HG03135 (cell line): ENCODE measurements around the gene FBXL17.

Experiments used
- ATAC-seq: cut with Tn5 transposase; IDR thresholded peaks from one replicate; pipeline ENCODE4 v1.9.1; 2021; ENCODE audit warnings: mild to moderate bottlenecking, moderate library complexity; ENCODE audit not compliant: unreplicated experiment

FBXL17 gene

GRCh38 chr5:108375768-108376167 lies 6.1 kb downstream of the FBXL17 start:
- ATAC-seq: no peak

GRCh38 chr5:108373426-108373825 lies 8.5 kb downstream of the FBXL17 start:
- ATAC-seq: no peak

DNA sequence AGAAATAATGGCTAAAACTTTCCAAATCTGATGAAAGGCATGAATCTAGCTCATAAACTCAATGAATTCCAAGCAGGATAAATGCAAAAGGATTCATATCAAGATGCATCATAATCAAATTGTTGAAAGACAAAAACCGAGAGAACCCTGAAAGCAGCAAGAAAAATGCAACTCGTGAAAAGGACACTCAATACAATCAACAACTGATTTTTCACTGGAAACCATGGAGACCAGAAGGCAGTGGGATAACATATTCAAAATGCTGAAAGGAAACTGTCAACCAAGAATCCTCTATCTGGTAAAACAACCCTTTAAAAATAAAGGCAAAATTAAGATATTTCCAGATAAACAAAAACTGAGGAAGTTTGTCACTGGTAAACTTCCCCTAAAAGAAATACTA lies 9.5 kb downstream of the FBXL17 start:
- no peak for ATAC-seq

DNA sequence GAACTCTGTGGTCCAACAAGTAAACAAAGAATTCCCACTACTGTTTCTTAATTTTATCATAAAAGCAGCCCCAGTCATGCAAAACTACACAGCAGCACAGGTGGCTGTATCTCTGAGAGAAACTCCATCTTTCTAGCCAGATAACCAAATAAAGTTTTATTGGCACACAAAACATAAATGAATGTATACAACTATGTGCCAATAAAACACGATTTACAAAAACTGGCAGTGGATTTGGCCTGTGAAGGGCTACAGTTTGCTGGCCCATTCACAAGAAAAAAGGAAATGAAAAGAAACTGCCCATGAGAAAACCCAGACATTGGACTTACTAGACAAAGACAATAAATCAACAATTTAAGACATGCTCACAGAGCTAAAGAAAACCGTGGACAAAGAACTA lies 10.6 kb downstream of the FBXL17 start:
- no peak for ATAC-seq

DNA sequence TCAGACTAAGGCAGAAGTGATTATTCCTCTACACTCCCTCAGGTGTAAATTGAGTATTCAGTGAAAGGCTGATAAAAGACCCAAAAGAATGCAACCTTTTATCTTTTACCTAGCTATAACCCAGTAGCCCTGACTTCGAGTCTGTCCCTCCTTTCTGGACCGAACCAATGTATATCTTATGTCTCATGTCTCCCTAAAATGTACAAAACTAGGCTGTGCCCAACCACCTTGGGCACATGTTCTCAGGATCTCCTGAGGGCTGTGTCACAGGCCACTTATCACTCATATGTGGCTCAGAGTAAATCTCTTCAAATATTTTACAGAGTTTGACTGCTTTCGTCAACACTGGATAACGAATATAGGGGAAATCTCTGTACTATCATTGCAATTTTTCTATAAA lies 12.7 kb downstream of the FBXL17 start:
- no peak for ATAC-seq

DNA sequence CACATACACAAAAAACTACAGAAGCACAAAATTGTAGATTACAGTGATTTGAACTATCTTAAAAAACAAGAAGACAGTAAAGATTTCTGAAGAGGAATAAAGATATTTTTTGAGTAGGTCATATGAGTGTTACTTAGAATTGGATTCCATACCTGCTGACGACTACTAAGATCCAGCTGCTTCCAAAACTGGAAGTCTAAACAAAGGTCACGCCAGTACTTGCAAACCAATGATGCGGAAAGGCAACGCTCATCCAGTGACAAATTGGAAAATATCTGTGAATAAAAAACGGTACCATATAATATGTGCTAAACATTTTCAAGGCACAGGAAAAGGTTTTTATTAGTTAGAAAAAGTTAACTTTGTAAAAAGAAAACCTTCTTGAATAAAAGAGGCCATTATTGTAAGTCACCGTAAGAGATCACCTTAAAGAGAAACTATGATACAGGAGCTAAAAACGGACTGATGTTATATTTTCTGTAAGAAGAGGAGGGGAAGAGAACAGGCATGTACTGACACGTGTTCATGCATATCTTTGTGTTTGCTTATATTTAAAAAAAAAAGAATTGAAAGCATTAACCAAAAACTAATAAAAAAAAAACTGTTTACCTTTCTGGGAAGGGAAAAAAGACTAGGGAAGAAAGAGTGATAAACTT lies 14.1 kb downstream of the FBXL17 start:
- no peak for ATAC-seq

DNA sequence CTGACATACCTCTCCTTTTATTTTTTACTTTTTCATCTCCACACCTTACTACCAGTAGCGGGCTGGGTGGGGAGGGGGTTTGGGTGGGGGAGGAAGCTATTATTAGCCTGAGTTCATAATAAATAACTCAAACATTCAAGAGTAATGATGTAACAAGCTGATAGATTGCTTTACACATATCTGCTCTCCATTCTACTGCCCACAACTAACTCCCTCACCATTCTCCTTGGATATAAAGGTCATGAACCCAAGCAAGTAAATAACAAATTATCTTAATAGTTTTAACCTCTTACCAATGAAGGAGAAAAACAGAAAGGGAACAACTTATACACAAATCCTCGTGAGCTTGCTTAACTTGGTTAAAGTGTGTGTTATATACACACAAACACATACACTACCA lies 15.4 kb downstream of the FBXL17 start:
- ATAC-seq: no peak

GRCh38 chr5:108361771-108362170 lies 20.1 kb downstream of the FBXL17 start:
- ATAC-seq: no peak

GRCh38 chr5:108361239-108361638 lies 20.7 kb downstream of the FBXL17 start:
- ATAC-seq: no peak

DNA sequence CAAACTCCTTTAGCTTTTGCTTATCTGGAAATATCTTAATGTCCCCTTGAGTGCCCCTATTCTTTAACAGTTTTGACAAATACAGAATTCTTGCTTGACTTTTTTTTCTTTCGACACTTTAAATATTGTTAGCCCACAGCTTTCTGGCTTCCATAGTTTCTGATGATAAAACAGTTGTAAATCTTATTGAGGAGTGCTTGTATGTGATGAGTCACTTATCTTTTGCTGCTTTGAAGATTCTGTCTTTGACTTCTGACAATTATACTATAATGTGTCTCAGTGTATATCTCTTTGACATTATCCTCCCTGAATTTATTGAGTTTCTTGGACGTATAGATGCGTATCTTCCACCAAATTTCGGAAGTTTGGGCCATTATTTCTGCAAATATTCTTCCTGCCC lies 21.6 kb downstream of the FBXL17 start:
- ATAC-seq: no peak

DNA sequence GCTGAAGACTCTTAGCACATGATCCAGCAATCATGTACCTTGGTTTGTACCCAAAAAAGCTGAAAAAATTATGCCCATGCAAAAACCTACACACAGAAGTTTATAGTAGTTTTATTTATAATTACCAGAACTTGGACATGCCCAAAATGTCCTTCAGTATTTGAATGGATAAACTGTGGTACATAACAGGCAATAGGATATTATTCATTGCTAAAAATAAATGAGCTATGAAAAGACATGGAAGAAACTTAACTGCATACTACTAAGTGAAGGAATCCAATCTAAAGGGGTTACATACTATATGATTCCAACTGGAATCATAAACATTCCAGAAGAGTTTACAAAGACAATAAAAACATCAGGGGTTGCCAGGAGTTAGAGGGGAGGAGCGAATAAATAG lies 25.6 kb downstream of the FBXL17 start:
- ATAC-seq: no peak

- ATAC-seq: no peak
These were observed 28.8 kb downstream of the FBXL17 start for GRCh38 chr5:108353087-108353486.

DNA sequence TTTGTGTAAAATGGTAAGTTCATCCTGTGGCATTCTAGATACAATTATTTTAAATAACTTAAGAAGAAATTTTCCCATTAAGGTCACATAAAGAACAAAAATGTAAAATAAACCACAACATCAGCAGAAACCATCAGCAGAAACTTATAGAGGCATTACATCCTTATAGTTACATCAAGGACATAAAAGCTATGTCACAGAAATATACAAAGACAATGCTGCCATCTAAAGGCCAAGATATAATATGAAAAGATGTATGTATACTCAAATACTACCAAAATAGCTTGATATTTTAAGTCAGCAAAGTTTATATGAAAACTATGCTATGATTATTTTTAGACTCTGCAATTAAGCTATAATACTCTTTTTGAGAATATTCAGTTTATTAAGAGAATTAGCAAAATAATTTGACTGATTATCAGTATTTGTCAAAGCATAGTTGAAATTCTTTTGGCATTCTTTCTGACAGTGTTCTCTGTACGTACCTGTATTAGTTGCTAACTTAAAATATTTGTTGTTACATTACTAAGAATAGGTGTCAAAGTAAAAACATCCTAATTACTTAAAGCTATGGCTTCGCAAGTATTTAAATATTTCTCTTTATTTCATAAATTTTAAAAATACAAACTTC lies 36.2 kb downstream of the FBXL17 start:
- peak; percentile 74 for ATAC-seq

DNA sequence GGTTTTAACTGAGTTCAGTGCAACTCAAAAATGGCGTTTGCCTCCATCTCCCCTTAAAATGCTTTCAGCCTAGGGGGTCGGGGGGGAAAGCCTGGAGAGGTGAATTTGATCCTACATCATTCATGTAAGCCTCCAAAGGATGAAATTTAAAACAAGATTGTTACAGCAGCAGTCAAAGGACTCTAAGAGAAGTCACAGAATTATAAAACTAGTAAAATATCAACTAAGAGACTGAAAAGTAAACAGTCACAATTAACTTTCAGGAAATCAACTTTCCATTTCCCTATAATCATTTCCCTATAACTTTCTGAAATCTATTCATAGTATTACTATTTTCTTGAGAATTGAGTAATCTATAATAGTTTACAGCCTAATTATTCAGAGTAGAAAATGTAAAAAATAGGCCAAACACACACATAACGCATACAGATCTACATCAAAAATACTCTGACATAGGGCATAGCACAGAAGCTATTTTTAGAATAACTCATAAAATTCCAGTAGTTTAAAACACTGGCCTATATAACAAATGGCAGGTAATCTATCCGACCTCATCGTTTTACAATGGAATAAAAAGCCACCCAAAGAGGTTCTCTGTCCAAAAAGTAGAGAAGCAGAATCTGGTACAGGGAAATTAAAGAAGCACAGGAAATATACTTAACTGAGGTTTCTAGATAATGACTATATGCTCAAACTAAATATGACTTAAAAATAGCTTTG lies 37.6 kb downstream of the FBXL17 start:
- ATAC-seq: no peak

DNA sequence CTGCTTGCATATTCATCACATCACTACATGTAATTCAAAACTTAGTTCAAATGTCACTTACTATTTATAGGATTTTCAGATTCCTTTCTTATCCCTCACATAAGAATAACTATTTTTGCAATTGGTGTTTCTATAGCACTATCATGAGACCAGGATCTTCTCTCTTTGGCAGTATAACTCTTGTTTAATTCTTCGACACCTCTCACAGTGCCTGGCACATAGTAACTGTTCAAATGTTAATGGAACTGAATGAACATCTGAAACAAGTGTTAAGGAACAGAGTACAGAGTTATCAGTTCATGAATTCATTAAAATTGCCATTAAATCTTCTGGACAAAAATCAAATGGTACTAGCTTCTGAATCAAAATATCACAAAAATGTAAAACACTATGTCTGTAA lies 40.0 kb downstream of the FBXL17 start:
- no peak for ATAC-seq

DNA sequence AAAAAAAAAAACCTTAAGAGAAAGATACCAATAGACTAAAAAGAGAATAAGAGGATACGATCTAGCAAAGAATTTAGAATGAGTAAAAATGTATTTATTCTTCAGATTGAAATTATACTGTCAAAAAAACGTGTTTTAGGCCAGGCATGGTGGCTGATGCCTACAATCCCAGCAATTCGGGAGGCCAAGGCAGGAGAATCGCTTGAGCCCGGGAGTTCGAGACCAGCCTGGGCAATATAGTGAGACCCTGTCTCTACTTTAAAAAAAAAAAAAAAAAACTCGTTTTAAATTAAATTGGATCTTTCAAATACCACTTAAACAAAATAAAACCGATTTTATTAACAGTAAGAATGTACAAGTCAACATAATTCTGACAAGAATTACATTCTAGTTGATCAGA lies 41.8 kb downstream of the FBXL17 start:
- ATAC-seq: no peak

DNA sequence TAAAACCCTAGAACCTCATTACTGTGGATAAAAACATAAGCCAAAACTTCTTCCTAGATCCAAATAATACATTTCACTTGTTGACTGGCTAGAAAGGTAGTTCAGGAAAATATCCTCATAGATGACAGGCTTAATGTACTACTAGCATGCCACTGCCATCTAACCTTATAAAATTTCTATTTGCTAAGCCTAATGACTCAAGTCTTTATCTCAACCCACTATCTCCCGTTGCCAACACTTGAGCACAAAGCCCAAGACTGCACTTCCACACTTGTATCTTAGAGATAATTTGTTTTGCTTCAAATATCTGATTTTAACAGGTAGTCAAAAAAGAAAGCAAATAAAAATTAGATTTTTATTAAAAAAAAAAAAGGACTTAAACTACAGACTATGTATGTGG lies 42.7 kb downstream of the FBXL17 start:
- ATAC-seq: no peak

GRCh38 chr5:108334225-108334624 lies 47.7 kb downstream of the FBXL17 start:
- ATAC-seq: no peak

GRCh38 chr5:108326982-108327381 lies 54.9 kb downstream of the FBXL17 start:
- ATAC-seq: no peak

DNA sequence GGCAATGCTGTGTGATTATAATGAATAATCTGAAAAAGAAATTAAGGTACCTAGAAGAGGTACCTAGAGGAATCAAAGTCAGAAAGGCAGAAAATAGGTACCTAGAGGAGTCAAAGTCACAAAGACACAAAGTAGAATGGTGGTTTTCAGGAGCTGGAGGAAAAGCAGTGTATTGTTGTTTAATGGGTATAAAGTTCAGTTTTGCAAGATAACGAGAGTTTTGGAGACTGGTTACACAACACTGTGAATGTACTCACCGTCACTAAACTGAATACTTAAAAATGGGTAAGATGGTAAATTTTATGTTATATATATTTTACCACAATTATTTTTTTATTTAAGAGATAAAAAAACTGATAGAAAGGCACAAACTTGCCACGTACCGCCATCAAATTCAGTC lies 57.0 kb downstream of the FBXL17 start:
- no peak for ATAC-seq

DNA sequence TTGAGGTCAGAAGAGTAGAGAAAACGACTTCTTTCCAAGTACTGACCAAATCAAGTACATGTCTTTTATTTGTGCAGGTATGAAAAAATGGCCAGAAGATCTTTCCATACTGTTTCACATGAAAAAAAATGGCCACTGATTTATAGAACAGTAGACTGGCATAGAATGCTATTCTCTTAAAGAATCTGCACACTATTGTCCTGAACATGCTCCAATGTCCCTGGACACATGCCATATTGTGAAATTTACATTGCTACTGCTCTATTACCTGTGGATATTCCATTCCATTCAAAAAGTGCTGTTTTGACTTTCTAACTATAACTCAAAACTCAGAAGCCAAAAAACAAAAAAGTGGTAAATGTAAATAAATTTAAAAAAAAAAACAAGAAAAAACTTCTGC lies 60.6 kb downstream of the FBXL17 start:
- no peak for ATAC-seq

DNA sequence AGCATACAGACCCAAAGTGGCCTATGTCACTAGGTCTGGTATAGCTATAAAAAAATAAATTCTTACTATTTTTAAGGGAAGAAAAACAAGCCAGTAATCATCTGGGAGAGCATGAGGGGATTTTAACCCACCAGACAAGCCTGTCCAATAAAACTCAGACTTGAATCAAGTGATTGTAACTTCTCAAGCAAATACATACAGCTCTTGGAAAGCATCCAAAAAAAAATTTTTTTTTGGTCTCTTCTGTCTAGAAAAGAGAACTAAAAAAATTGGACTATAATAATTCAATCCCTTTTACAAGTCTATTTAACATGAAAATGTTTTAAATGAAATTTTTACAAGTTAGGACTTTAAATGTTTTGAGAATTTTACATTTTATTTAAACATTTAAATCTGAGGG lies 61.7 kb downstream of the FBXL17 start:
- ATAC-seq: no peak
